B cell (primary cell): ENCODE data around the gene RALGAPB. TPM values are rescaled to one million over a fixed set of nuclear protein-coding genes. Genes with fewer than 3 reads are reported as not detected.

ENCODE experiments used
- ATAC-seq: fragments of 200-7000 bp; cut with Tn5 transposase; one replicate; pipeline ENCODE4 v1.10.0; 2021; ENCODE audit warnings: low read depth, mild to moderate bottlenecking, moderate number of reproducible peaks, moderate library complexity
- CTCF ChIA-PET: fragments of 350-600 bp; sonication (Branson Sonifier 250); formaldehyde crosslinking; loops from one replicate; lab custom pipeline; 2021; ENCODE audit warnings: antibody characterized with exemption, inconsistent platforms; lab: Charles Lee
- POLR2A ChIA-PET: fragments of 350-600 bp; sonication (Branson Sonifier 250); formaldehyde crosslinking; loops from one replicate; lab custom pipeline; 2021; ENCODE audit warnings: antibody characterized with exemption; lab: Charles Lee
- DNase-seq: peaks from one replicate; pipeline ENCODE4 v3.0.0; 2013
- H2AFZ ChIP-seq: 2 replicates; pipeline ENCODE4 v1.6.1; 2012; ENCODE audit warnings: mild to moderate bottlenecking, low read depth, low read length; ENCODE audit not compliant: insufficient read depth, poor library complexity, severe bottlenecking
- H3K27ac ChIP-seq, 2 donors: 1 replicate in 1 of 2; 2 replicates in 1 of 2; pipeline ENCODE4 v1.5.1; 2012 to 2013; ENCODE audit warnings: low read length in 2 of 2, mild to moderate bottlenecking in 2 of 2, moderate library complexity in 1 of 2
- H3K27me3 ChIP-seq, 4 experiments: fragments of 200-600 bp in 1 of 4; sonication (generic) in 1 of 4; replicated peaks in 1 of 4; 1 replicate in 2 of 4; 2 replicates in 2 of 4; pipeline versions ENCODE4 v1.6.1 to v1.7.0; 2013 to 2016; ENCODE audit warnings: low read length in 3 of 4, mild to moderate bottlenecking in 2 of 4, mixed read lengths in 1 of 4, moderate library complexity in 1 of 4; ENCODE audit not compliant: insufficient read depth in 4 of 4, control insufficient read depth in 3 of 4; ENCODE audit errors: control extremely low read depth in 1 of 4
- H3K36me3 ChIP-seq, 2 experiments: replicated peaks in 1 of 2; 1 replicate in 1 of 2; 2 replicates in 1 of 2; pipeline versions ENCODE4 v1.6.1 to v1.7.1; 2013; ENCODE audit warnings: low read length in 1 of 2; ENCODE audit not compliant: insufficient read depth in 2 of 2, control insufficient read depth in 1 of 2; ENCODE audit errors: control extremely low read depth in 1 of 2, extremely low read depth in 1 of 2
- H3K4me1 ChIP-seq, 2 donors: fragments of 200-600 bp in 1 of 2; sonication (generic) in 1 of 2; 1 replicate in 1 of 2; 2 replicates in 1 of 2; pipeline versions ENCODE4 v1.5.1 to v1.6.1; 2013 to 2017; ENCODE audit warnings: low read length in 2 of 2; ENCODE audit not compliant: control insufficient read depth in 2 of 2, insufficient read depth in 2 of 2
- H3K4me2 ChIP-seq: replicated peaks from 2 replicates; pipeline ENCODE3; 2012; ENCODE audit warnings: mild to moderate bottlenecking, low read depth, low read length; ENCODE audit not compliant: poor library complexity, severe bottlenecking
- H3K4me3 ChIP-seq, 5 experiments: fragments of 200-600 bp in 1 of 5; sonication (generic) in 1 of 5; 1 replicate in 3 of 5; 2 replicates in 2 of 5; pipeline versions ENCODE4 v1.5.1 to v1.7.0; 2011 to 2016; ENCODE audit warnings: low read length in 4 of 5, mild to moderate bottlenecking in 4 of 5, low read depth in 2 of 5, control low read depth in 1 of 5, moderate library complexity in 1 of 5; ENCODE audit not compliant: insufficient read depth in 1 of 5; ENCODE audit errors: control extremely low read depth in 1 of 5, extremely low read depth in 1 of 5
- H3K79me2 ChIP-seq: fragments of 200-600 bp; sonication (generic); one replicate; pipeline ENCODE4 v1.6.0; 2016; ENCODE audit warnings: low read length; ENCODE audit not compliant: control insufficient read depth, insufficient read depth
- H3K9ac ChIP-seq: fragments of 200-600 bp; sonication (generic); 2 replicates; pipeline ENCODE4 v1.6.1; 2017; ENCODE audit warnings: mild to moderate bottlenecking, low read length, moderate library complexity
- H3K9me3 ChIP-seq, 3 donors: one replicate each; pipeline versions ENCODE4 v1.6.1 to v1.7.1; 2013; ENCODE audit warnings: low read length in 2 of 3; ENCODE audit not compliant: control insufficient read depth in 2 of 3, insufficient read depth in 1 of 3; ENCODE audit errors: control extremely low read depth in 1 of 3
- H4K20me1 ChIP-seq: 2 replicates; pipeline ENCODE4 v1.6.0; 2012; ENCODE audit warnings: mild to moderate bottlenecking, low read length; ENCODE audit not compliant: insufficient read depth, control insufficient read depth, poor library complexity, severe bottlenecking
- H3K27ac Mint-ChIP-seq: one replicate; pipeline ENCODE4 v1.8.0; 2021; ENCODE audit warnings: mixed read lengths
- H3K27me3 Mint-ChIP-seq: one replicate; pipeline ENCODE4 v1.8.0; 2021; ENCODE audit warnings: mixed read lengths
- H3K4me1 Mint-ChIP-seq: one replicate; pipeline ENCODE4 v1.8.0; 2021; ENCODE audit warnings: mixed read lengths
- H3K4me3 Mint-ChIP-seq: one replicate; pipeline ENCODE4 v1.8.0; 2021; ENCODE audit warnings: mixed read lengths
- H3K9me3 Mint-ChIP-seq: one replicate; pipeline ENCODE4 v1.8.0; 2022; ENCODE audit warnings: mixed read lengths; ENCODE audit not compliant: insufficient read depth
- CTCF ChIP-seq: fragments of 200-600 bp; IDR thresholded peaks from one replicate; pipeline ENCODE4 v1.8.0; 2022; ENCODE audit warnings: antibody characterized with exemption, mild to moderate bottlenecking
- EZH2 ChIP-seq: IDR thresholded peaks from 2 replicates; pipeline ENCODE4 v1.6.1; 2012; ENCODE audit warnings: borderline replicate concordance, low read depth, mild to moderate bottlenecking, moderate library complexity, low read length; ENCODE audit not compliant: insufficient read depth, poor library complexity, severe bottlenecking
- WGBS: methylation state at CpG from one replicate; pipeline ENCODE4 v1.1.5; 2013; ENCODE audit warnings: missing lambda C conversion rate; ENCODE audit not compliant: insufficient coverage; 5-methylcytosine and 5-hydroxymethylcytosine counted together
- intact Hi-C: fragments of 100-400 bp; cut with micrococcal nuclease; formaldehyde crosslinking; loops from one replicate; pipeline ENCODE4 v1.10.0; 2022
- polyA plus RNA-seq: library from polyadenylated mRNA; depleted of rRNA; stranded (reverse); fragments of >200 nt; gene quantifications from 2 replicates; pipeline ENCODE4 v1.2.3, GENCODE V29; 2012
- total RNA-seq, 2 donors: library from RNA; stranded (reverse); fragments of 120-200 nt in 1 of 2; gene quantifications; 1 replicate in 1 of 2; 2 replicates in 1 of 2; pipeline versions ENCODE4 v1.2.3 to v1.2.4, GENCODE V29; 2013 to 2022

The RALGAPB gene
- total and polyA plus RNA-seq, 2 donors (not counting 1 experiment from before 2014, with no cell fraction given), result 15.0 to 58.3 TPM

GRCh38 chr20:38581013-38581412 is 108.4 kb downstream of the RALGAPB start, which contains the start of gene ADIG:
ADIG (plus strand) TSS chr20:38581197; CDS start chr20:38581251, 54 bp downstream.
- Mint-ChIP-seq H3K27ac (no peak within 1 kb of the TSS), H3K4me3 (no peak within 1 kb of the TSS), H3K4me1 (no peaks in the 10 kb centered on the region), H3K9me3 (no peaks in the 10 kb centered on the region), H3K27me3 (peaks cover 4% of the 10 kb centered on the region)
- H3K27ac ChIP-seq, result no peak within 1 kb of the TSS
- intact Hi-C loops, result no loop called here
- H3K27me3 ChIP-seq, result peaks cover 0 to 6% (median 1%) of the 10 kb centered on the region in 4 experiments
- POLR2A ChIA-PET, result no interaction called here
- ATAC-seq (no peak), DNase-seq (no peak)
- 82% methylated on average over 4 of the region's 5 CpGs for WGBS
- peaks cover 3 to 6% of the 10 kb centered on the region in 2 experiments for H3K36me3 ChIP-seq
- no peak within 1 kb of the TSS for H3K4me3 ChIP-seq
- no peaks in the 10 kb centered on the region for H3K9me3 ChIP-seq
- CTCF ChIA-PET, result no interaction called here
- H3K4me1 ChIP-seq, result no peaks in the 10 kb centered on the region
- no peaks in the 10 kb centered on the region for H3K79me2 ChIP-seq
- no peak within 1 kb of the TSS for H3K9ac ChIP-seq
- H4K20me1 ChIP-seq, result no peaks in the 10 kb centered on the region
- H3K4me2 ChIP-seq, result no peak within 1 kb of the TSS
- TF ChIP-seq CTCF (no peak), EZH2 (no peak)
- no peak within 1 kb of the TSS for H2AFZ ChIP-seq

- ChIA-PET CTCF (no interaction called here), POLR2A (no interaction called here)
- no peak for TF ChIP-seq EZH2
- TF ChIP-seq CTCF, result no peak
- H3K4me3 Mint-ChIP-seq, result no peak overlapping the region
- Histone ChIP-seq H4K20me1 (no peaks in the 10 kb centered on the region), H3K36me3 (peaks cover 0 to 4% of the 10 kb centered on the region in 2 experiments), H3K9me3 (no peaks in the 10 kb centered on the region), H3K4me3 (no peak overlapping the region), H3K27me3 (peaks cover 0 to 8% (median 1%) of the 10 kb centered on the region in 4 experiments), H3K9ac (no peak overlapping the region), H3K27ac (no peak overlapping the region), H2AFZ (no peak overlapping the region), H3K4me1 (no peaks in the 10 kb centered on the region), H3K4me2 (no peak overlapping the region), H3K79me2 (no peaks in the 10 kb centered on the region)
- DNase-seq, result no peak
- H3K9me3 Mint-ChIP-seq, result no peaks in the 10 kb centered on the region
- peaks cover 9% of the 10 kb centered on the region for H3K27me3 Mint-ChIP-seq
- intact Hi-C loops, result no loop called here
- WGBS, result 87% methylated on average over 4 of the region's 4 CpGs
- ATAC-seq, result no peak
- H3K4me1 Mint-ChIP-seq, result no peaks in the 10 kb centered on the region
- H3K27ac Mint-ChIP-seq, result no peak overlapping the region
Measured at GRCh38 chr20:38581830-38582358, 109.3 kb downstream of the RALGAPB start.
